HG03066 (cell line): ENCODE results near the gene KTN1.

Source experiments
- ATAC-seq: cut with Tn5 transposase; IDR thresholded peaks from one replicate; pipeline ENCODE4 v1.9.1; 2021; ENCODE audit warnings: low read depth; ENCODE audit not compliant: unreplicated experiment

KTN1 gene

DNA sequence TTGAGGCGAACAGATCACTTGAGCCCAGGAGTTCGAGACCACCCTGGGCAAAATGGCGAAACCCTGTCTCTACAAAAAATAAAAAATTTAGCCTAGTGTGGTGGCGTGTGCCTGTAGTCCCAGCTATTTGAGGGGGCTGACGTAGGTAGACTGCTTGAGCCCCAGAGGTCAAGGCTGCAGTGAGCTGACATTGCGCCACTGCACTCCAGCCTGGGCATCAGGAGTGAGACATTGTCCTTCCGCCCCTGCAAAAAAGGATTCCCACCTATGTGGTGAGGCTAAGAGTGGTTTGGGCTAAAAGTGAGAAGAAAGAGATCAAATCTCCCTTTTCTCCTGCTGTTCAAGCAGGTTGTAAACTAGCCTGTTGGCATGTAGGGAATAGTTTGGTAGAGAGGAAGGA lies 5.0 kb upstream of the KTN1 start:
- ATAC-seq, result no peak

GRCh38 chr14:55577229-55577628 lies 2.8 kb upstream of the KTN1 start:
- no peak for ATAC-seq

DNA sequence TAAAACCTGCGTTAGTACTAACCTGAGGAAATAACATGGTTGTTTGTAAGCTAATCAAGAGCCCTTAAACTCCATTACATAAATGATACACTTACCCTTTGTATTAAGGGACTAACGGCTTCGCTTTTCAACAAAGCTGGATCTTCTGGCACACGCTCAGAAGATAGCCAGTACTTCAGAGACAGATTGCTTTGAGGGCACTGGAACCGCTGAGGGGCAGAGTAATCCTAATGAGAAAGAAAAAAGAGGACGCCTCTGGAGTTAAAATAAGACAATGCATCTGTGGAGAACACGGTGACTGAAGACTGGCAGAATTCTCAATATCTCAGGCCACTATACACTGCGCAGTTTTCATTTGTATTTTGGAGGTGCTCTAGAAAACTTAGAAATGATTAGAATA lies 1.5 kb upstream of the KTN1 start:
- no peak for ATAC-seq

DNA sequence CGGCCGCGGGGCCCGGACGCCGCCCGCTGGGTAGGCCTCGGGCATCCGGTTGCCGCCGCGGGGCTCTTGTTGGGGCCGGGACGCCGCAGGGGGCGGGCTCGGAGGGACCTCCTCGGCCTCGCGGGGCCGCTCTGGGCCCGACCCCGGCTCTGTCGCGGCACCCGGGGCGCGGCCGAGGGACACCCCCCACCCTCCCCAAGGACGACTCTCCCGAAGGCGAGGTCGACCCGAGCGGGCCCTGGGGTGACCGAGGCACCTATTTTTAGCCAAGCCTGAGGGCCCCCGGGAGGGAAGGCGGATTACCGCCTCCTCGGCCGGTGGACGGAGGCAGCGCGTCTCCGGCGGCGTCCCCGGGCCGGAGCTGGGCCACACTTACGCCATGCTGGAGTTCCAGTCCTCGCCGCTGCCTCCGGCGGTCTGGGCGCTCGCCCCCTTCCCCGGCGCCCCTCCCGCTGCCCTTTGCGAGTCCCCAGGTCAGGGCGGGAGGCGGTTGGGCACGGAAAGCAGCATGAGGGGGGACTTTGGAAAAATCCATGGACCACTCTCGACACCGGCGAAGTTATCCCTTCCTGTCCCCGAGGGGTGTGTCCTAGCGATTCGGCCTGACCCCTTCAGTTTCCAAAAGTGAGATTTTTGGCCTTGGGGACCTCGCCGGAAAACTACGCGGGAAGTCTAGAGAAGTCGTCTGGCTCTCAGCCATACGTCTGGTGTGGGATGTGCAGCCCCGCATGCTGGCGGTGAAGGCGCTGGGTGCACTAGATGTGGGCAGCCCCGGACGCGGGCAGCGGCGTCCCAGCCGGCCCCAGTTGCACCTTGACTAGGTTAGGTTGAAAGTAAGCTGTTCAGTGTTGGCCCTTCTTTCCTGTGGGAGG lies 699 bp downstream of the KTN1 start:
- ATAC-seq, result peak; percentile 42

DNA sequence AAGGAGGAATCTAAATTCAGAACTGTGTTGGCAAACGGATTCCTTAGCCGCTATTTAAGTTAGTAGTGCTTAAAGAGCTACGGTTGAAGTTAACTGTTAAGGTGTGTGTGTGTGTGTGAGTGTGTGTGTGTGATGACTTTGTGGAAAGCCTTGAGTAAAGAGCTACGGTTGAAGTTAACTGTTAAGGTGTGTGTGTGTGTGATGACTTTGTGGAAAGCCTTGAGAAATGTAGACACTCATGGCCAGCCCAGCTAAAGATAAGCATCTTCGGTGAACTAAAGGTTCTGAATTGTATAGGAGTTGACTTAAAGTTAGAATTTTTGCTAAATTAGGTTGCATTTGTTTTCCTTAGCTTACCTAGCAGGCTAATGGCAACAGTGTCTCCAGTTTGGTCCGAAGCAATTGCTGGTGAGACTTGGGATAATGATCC lies 1.4 kb downstream of the KTN1 start:
- ATAC-seq, result peak; percentile 2

- ATAC-seq, result peak; percentile 28
Measured at GRCh38 chr14:55582746-55583145, 2.7 kb downstream of the KTN1 start.

GRCh38 chr14:55583942-55584468 lies 4.0 kb downstream of the KTN1 start:
- no peak for ATAC-seq

DNA sequence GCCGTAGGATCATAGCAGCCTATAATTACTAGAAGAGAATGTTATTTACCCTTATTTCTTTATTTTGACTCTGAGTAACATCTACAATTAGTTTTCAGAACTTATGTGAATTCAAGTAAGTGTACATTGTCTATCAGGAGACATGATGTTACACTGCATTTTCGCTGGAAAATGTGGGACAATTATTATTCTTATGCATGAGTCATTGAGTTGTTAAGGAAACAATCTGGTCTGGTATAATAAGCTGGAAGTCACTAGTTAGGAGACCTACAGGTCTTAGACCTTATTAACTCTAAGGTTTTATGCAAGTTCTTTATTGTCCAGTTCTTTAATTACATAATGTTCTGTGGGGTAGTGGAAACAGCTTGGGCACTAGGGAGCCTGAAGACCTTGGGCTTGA lies 5.8 kb downstream of the KTN1 start:
- ATAC-seq, result no peak

GRCh38 chr14:55586411-55586810 lies 6.4 kb downstream of the KTN1 start:
- ATAC-seq, result no peak

GRCh38 chr14:55587847-55588246 lies 7.8 kb downstream of the KTN1 start:
- no peak for ATAC-seq

GRCh38 chr14:55588259-55588699 lies 8.3 kb downstream of the KTN1 start:
- ATAC-seq, result no peak

GRCh38 chr14:55589171-55589570 lies 9.2 kb downstream of the KTN1 start:
- ATAC-seq, result no peak

- no peak for ATAC-seq
Measured at GRCh38 chr14:55592436-55592835, 12.4 kb downstream of the KTN1 start.

GRCh38 chr14:55593698-55594097 lies 13.7 kb downstream of the KTN1 start:
- no peak for ATAC-seq

- ATAC-seq, result no peak
Measured at GRCh38 chr14:55599250-55599879, 19.4 kb downstream of the KTN1 start.

DNA sequence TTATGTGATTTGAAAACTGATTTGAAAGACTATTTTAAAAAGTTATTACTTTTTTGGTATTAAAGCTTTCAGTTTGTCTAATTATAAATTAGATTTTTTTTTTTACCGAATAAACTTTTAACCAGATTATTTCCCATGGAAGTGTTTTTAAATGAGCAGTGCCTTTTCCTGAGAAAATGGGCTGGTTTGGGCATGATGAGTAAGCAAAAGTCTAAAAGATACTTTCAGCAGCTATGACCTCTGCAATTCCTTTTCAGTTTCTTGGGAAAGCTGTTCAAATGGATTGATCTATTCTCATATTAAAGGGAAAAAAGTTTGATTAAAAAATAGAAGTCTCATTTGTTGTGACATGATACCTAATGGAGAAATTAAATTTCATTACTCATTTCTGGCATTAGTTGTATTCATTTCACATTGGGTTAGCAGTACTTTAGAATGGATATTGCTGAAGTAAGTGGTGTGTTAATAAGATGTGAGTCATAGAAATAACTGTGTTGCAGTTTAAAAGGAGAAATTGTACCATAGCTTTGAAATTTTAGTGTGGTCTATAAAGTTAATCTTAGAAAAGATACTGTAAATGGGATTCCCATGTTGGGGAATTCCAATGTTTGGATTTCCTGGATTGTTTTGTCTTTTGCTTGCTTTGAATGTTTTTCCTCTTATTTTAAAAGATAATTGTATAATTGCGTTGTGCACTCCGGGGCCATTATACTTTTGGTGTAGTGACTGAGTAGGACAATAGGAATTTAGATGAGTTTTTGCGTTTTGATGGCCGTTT lies 21.0 kb downstream of the KTN1 start:
- ATAC-seq, result no peak

GRCh38 chr14:55603401-55603953 lies 23.5 kb downstream of the KTN1 start:
- ATAC-seq, result no peak

DNA sequence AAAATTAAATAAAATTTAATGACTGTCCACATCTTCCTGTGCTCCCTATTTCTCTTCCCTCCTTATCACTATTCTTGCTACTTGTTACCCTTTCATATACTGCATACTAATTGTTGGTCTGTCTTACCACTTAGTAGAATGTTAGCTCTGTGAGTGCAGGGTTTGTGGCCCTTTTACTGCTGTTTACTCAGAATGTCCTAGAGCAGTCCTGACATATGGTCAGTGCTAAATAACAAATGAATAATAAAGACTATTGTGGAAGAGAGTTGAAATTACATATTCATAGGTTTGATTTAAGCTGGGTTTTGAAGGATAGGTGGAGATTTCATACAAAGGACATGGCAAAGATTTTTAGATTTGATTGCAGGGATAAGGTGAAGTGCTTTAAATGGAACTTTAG lies 24.5 kb downstream of the KTN1 start:
- no peak for ATAC-seq

DNA sequence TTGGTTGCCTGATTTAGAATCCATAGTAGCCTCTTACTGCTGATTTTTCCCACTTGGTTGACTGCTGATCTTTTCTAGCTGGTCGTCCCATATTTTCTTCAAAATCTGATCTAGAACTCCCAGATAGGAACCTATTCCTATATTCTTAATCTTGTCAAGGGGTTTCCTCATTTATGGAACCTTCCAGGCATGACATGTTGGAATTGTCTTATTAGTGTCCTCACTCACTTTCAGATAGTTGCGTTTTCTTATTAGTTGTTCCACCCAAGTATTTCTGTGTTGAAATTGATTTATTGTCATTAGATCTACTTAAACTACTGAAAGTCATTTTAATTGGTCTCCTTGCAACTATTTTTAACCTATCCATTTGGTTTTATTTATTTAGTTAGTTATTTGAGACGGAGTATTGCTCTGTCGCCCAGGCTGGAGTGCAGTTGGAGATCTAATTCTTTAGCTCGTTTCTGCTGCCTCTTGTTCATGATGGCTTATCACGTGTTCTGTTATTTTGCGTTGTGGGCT lies 25.0 kb downstream of the KTN1 start:
- no peak for ATAC-seq

DNA sequence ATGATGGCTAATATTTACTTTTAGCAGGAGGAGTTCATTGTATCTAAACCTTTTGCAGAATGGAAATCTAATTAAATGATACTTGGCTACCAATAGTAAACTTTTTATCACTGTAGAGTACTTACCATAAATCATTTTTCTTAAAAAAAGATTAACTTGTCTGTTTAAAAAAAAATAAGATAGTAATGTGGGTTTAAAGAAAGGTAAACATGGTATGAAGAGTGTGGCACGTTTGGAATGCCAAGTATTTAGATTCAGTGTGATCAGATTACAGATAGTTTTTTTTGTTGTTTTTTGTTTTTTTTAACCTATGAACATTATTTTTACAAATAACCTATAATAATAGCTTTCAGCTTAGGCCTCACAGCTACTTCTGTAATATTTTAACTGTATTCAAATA lies 25.8 kb downstream of the KTN1 start:
- no peak for ATAC-seq
